ENCODE data around the gene PSMC3IP. TPM values are rescaled to one million over a fixed set of nuclear protein-coding genes. Genes with fewer than 3 reads are reported as not detected.
"Not testable (repeated sequence)": the region's sequence is repeated elsewhere in the genome, so short reads cannot be mapped to it uniquely, and the experiment has no call there.

The PSMC3IP gene
- total RNA-seq, 4 donors from 2014 or later, result 2.2 to 5.0 (median 4.2) TPM

DNA sequence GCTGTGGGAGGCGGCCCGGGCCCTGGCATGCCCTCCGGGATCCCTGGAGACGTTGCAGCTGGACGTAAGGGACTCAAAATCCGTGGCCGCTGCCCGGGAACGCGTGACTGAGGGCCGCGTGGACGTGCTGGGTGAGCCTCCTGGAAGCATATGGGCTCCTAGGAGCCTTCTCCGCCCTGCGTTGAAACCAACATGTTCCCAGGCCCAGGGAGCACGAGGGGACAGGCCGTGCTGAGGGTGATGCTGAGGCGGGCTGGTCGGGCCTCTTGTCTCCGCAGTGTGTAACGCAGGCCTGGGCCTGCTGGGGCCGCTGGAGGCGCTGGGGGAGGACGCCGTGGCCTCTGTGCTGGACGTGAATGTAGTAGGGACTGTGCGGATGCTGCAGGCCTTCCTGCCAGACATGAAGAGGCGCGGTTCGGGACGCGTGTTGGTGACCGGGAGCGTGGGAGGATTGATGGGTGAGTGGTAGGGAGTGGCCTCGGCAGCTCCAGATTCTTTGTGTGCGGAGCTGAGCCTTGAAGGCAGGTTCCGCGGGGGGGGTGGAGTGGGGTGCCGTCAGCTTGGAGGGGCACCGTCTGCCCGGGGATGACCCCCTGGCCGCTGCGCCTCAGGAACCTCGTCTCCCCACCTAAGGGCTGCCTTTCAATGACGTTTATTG lies 24.2 kb downstream of the PSMC3IP start:
- intact Hi-C loops (cut with DNase I), result no loop called here
- Histone ChIP-seq H3K4me3 (peak overlapping the region; percentile 77 to 90 (median 88)), H3K9me3 (no peaks in the 10 kb centered on the region), H3K36me3 (peaks cover 0 to 15% (median 7%) of the 10 kb centered on the region in 4 donors), H3K27ac (replicated peaks in 1 of 4) (peak overlapping the region in 2 of 4 donors; percentile 83 to 90), H3K4me1 (peaks cover 22 to 51% (median 39%) of the 10 kb centered on the region in 4 donors), H3K27me3 (peaks cover 0 to 8% (median under 1%) of the 10 kb centered on the region in 4 donors)
- 67% methylated on average over 23 of the region's 45 CpGs for WGBS
- no peak for DNase-seq (ENCODE audit: extremely low spot score)
- TF ChIP-seq POLR2AphosphoS5 (IDR thresholded peaks at IDR 0.05), result no peak
- TF ChIP-seq, protein P1, sequence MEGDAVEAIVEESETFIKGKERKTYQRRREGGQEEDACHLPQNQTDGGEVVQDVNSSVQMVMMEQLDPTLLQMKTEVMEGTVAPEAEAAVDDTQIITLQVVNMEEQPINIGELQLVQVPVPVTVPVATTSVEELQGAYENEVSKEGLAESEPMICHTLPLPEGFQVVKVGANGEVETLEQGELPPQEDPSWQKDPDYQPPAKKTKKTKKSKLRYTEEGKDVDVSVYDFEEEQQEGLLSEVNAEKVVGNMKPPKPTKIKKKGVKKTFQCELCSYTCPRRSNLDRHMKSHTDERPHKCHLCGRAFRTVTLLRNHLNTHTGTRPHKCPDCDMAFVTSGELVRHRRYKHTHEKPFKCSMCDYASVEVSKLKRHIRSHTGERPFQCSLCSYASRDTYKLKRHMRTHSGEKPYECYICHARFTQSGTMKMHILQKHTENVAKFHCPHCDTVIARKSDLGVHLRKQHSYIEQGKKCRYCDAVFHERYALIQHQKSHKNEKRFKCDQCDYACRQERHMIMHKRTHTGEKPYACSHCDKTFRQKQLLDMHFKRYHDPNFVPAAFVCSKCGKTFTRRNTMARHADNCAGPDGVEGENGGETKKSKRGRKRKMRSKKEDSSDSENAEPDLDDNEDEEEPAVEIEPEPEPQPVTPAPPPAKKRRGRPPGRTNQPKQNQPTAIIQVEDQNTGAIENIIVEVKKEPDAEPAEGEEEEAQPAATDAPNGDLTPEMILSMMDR (IDR thresholded peaks at IDR 0.05), result no peak
- TF ChIP-seq POLR2A (IDR thresholded peaks at IDR 0.05; ENCODE audit: low read depth), result no peak
- no peak for TF ChIP-seq EP300 (IDR thresholded peaks at IDR 0.05)

DNA sequence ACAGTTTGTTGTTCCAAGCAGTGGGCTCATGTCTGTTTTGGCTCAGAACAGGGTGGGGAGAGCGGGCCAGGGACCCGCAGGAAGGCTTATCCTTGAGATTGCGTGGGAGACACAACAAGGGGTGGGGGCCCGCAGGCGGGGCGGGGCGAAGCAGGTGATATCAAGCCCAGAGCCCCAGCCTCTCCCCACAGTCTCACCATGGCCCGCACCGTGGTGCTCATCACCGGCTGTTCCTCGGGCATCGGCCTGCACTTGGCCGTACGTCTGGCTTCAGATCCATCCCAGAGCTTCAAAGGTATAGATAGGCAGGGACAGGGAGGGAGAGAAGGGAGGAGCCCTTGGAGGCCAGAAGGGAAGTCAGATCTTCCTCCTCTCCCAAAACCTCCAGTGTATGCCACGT lies 24.8 kb downstream of the PSMC3IP start, which contains the start of gene HSD17B1:
Gene HSD17B1, plus strand, starts transcription at position 188 of the 400 bp plus-strand sequence. Its CDS starts 11 bp downstream, at position 199.
- intact Hi-C loops (cut with DNase I); H3K9me3 ChIP-seq; DNase-seq (ENCODE audit: extremely low spot score); H3K27me3 ChIP-seq: not testable (repeated sequence)
- peaks cover 27 to 56% (median 44%) of the 10 kb centered on the region in 4 donors for H3K4me1 ChIP-seq
- peaks cover 0 to 15% (median 9%) of the 10 kb centered on the region in 4 donors for H3K36me3 ChIP-seq
- peak within 1 kb of the TSS in 3 of 4 donors; percentile 83 to 91 (median 90) for H3K27ac ChIP-seq (replicated peaks in 1 of 4)
- H3K4me3 ChIP-seq, result peak within 1 kb of the TSS; percentile 77 to 90 (median 88)
- 85% methylated on average over 4 of the region's 15 CpGs for WGBS

DNA sequence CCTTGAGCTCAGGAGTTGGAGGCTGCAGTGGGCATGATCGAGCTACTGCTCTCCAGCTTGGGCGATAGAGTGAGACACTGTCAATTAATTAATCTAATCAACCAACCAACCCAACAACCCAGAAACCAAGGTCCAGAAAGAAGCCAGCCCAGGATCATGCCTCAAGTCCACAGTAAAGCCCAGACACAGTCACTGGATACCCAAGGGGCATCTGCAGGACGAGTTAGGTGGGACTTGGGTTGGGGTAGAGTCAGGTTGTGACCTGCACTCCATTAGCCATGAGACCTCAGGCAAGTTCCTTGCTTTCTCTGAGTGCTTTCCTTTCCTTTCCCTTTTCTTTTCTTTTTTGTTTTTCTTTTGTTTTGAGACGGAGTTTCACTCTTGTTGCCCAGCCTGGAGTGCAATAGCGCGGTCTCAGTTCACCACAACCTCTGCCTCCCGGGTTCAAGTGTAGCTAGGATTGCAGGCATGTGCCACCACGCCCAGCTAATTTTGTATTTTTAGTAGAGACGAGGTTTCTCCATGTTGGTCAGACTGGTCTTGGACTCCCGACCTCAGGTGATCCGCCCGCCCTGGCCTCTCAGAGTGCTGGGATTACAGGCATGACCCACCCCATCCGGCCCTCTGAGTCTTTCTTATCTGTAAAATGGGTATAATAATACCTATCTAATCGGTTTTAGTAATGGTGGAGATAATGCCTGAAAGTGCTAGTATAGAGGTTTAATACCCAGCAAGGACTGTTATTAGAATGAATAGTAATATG lies 28.4 kb downstream of the PSMC3IP start:
- peaks cover 0 to 23% (median 14%) of the 10 kb centered on the region in 4 donors for H3K36me3 ChIP-seq
- no peak overlapping the region for H3K27ac ChIP-seq (replicated peaks in 1 of 4)
- H3K4me3 ChIP-seq, result no peak overlapping the region
- H3K4me1 ChIP-seq, result peaks cover 24 to 37% (median 32%) of the 10 kb centered on the region in 4 donors
- intact Hi-C loops (cut with DNase I), result no loop called here
- TF ChIP-seq EP300 (IDR thresholded peaks at IDR 0.05) (no peak), POLR2AphosphoS5 (IDR thresholded peaks at IDR 0.05) (no peak), POLR2A (IDR thresholded peaks at IDR 0.05; ENCODE audit: low read depth) (no peak)
- TF ChIP-seq, protein P1 (IDR thresholded peaks at IDR 0.05), result no peak
- H3K9me3 ChIP-seq, result no peaks in the 10 kb centered on the region
- DNase-seq (ENCODE audit: extremely low spot score), result no peak
- 84% methylated on average over 14 of the region's 14 CpGs for WGBS
- peaks cover 0 to 8% (median 2%) of the 10 kb centered on the region in 4 donors for H3K27me3 ChIP-seq

DNA sequence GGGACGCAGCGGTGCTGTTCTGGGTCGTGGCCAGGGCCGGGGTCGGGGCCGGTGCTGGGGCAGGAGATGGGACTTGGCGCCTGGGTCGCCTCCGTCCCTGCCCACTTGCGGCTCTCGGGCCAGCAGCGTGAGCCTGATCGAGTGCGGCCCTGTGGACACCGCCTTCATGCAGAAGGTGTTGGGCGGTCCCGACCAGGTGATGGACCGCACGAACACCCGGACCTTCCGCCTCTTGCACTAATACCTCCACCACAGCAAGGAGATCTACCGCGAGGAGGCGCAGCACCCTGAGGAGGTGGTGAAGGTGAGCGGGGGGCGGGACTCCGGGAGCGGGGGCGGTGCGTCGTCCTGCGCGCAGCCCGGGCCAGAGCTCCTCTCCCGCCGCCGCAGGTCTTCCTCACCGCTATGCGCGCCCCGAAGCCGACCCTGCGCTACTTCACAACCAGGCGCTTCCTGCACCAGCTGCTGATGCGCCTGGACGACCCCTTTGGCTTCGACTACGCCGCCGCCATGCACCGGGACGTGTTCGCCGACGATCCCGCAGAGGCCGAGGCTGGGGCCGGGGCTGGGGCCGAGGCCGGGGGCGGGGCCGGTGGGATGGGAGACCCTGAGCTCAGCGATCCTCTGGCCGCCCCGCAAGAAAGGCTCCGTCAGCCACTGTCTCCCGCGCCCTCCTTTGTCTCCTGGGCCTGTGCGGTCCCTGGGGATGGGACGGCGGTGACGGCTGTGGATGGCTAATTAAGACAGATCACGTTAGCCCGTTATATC lies 29.3 kb downstream of the PSMC3IP start:
- H3K4me3 ChIP-seq, result peak overlapping the region; percentile 38 to 51 (median 42)
- TF ChIP-seq EP300 (IDR thresholded peaks at IDR 0.05) (no peak), POLR2AphosphoS5 (IDR thresholded peaks at IDR 0.05) (peak; percentile 9 to 14)
- TF ChIP-seq, protein P1 (IDR thresholded peaks at IDR 0.05), result peak in 2 of 3 experiments; percentile 16 to 38
- intact Hi-C loops (cut with DNase I), result no loop called here
- H3K4me1 ChIP-seq, result peaks cover 16 to 27% (median 23%) of the 10 kb centered on the region in 4 donors
- WGBS, result 36% methylated on average over 52 of the region's 74 CpGs
- DNase-seq (ENCODE audit: extremely low spot score), result no peak
- H3K9me3 ChIP-seq, result no peaks in the 10 kb centered on the region
- no peak overlapping the region for H3K27ac ChIP-seq (replicated peaks in 1 of 4)
- peaks cover 0 to 8% (median 2%) of the 10 kb centered on the region in 4 donors for H3K27me3 ChIP-seq
- H3K36me3 ChIP-seq, result peaks cover 0 to 31% (median 22%) of the 10 kb centered on the region in 4 donors

Measured in esophagus muscularis mucosa (tissue), 4 donors.